Stimulated activated CD8-positive, alpha-beta memory T cell treated with anti-CD3 and anti-CD28 coated beads, Interleukin-12 subunit alpha, Interleukin-12 subunit beta, amount 100 ng/mL, for 24 hours (primary cell): ENCODE data around the gene CCDC40.
A peak's percentile ranks its signal among the peaks of the same experiment; 100 is the strongest.

Source experiments
- DNase-seq: peaks from one replicate; pipeline ENCODE4 v3.0.0-alpha.2; 2020; ENCODE audit errors: extremely low read depth

Gene CCDC40

GRCh38 chr17:80000981-80001775 is 35.3 kb upstream of the CCDC40 start:
- no peak for DNase-seq

GRCh38 chr17:80002070-80002641 is 34.3 kb upstream of the CCDC40 start:
- DNase-seq, result no peak

GRCh38 chr17:80002690-80003490 is 33.6 kb upstream of the CCDC40 start:
- DNase-seq, result no peak

GRCh38 chr17:80003969-80004368 is 32.5 kb upstream of the CCDC40 start:
- DNase-seq, result no peak

GRCh38 chr17:80005360-80006338 is 30.8 kb upstream of the CCDC40 start:
- no peak for DNase-seq

GRCh38 chr17:80006339-80006720 is 30.1 kb upstream of the CCDC40 start:
- no peak for DNase-seq

GRCh38 chr17:80006811-80007752 is 29.4 kb upstream of the CCDC40 start:
- no peak for DNase-seq

GRCh38 chr17:80007939-80008338 is 28.5 kb upstream of the CCDC40 start:
- no peak for DNase-seq

DNA sequence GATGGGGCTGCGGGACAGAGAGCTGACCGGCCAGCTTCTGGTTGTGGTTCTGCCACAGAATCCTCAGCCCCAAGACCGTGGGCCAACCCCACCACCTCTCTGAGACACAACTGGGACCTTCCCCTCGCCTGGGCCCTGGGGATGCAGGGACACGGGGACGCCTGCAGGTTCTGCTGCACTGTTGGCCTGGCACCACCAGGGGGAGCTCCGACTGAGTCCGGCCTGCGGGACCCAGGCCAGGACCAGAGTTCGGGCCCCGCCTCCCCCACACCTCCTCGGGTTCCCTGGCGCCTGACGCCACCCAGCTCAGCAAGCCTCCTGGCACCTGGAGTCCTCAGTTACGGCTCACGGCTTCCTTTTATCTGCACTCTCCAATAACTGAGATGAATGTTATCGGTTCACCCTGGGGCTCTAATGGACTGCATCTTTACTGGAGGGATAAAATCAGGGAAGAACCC is 28.0 kb upstream of the CCDC40 start:
- DNase-seq, result peak; percentile 56

- DNase-seq, result no peak
These were observed 27.6 kb upstream of the CCDC40 start for GRCh38 chr17:80008848-80009247.

GRCh38 chr17:80009391-80010282 is 26.8 kb upstream of the CCDC40 start:
- DNase-seq, result no peak

- no peak for DNase-seq
These were observed 26.1 kb upstream of the CCDC40 start for GRCh38 chr17:80010283-80010858.

DNA sequence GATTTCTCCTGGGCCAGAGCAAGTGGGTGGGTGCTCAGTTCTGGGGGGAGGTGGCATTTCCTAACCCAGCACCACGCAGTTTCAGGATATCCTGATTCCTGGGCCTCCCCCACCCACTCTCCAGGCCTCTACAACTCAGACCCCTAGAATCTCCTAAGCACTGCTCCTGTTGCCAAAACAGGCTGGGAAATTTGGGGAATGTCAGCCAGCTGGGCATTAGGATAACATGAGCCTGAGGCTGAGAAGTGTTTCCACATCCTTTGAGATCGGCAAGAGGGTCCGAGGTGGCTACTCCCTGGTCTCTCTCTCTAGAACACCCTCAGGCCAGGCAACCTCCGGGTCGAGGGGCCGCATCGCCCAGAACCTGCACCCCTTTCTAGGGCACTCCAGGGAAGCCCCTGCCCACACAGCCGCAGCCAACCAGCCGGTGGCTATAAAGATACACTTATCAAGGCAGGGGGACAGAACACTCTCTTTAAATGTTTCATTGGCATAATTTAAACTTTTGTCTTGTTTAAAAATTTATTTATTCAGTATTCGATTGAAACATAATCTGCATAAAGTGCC is 24.4 kb upstream of the CCDC40 start:
- DNase-seq, result no peak

GRCh38 chr17:80012765-80013741 is 23.4 kb upstream of the CCDC40 start:
- DNase-seq, result no peak

DNA sequence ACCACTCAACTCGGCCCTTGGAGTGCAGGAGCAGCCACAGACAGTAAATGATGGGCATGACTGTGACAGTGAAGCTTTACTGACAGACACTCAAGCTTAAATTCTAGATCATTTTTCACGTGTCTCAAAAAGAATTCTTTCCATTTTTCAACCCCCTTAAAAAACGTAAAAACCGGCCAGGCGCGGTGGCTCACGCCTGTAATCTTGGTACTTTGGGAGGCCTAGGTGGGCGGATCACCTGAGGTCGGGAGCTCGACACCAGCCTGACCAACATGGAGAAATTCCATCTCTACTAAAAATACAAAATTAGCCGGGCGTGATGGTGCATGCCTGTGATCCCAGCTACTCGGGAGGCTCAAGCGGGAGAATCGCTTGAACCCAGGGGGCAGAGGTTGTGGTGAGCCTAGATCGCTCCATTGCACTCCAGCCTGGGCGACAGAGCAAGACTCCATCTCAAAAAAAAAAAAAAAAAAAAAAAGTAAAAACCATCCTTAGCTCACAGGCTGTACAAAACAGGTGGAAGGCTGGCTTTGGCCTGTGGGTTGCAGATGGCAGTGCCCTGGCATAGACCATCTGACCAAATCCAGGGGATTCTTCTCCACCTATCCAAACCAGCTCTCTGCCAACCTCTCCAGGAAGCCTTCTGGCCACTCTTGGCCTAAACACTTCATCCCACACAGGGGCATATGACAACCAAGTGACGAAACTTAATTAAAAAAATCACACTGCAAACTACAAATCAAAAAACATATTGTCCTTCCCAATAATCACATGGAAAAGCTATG is 19.0 kb upstream of the CCDC40 start:
- no peak for DNase-seq

GRCh38 chr17:80018917-80019651 is 17.4 kb upstream of the CCDC40 start:
- no peak for DNase-seq
